HG03108 (cell line): ENCODE measurements around the gene WBP2NL.
"Not testable (repeated sequence)": the region's sequence is repeated elsewhere in the genome, so short reads cannot be mapped to it uniquely, and the experiment has no call there.

Experiments
- ATAC-seq: cut with Tn5 transposase; IDR thresholded peaks from one replicate; pipeline ENCODE4 v1.9.1; 2021; ENCODE audit warnings: moderate library complexity; ENCODE audit not compliant: unreplicated experiment

WBP2NL gene

DNA sequence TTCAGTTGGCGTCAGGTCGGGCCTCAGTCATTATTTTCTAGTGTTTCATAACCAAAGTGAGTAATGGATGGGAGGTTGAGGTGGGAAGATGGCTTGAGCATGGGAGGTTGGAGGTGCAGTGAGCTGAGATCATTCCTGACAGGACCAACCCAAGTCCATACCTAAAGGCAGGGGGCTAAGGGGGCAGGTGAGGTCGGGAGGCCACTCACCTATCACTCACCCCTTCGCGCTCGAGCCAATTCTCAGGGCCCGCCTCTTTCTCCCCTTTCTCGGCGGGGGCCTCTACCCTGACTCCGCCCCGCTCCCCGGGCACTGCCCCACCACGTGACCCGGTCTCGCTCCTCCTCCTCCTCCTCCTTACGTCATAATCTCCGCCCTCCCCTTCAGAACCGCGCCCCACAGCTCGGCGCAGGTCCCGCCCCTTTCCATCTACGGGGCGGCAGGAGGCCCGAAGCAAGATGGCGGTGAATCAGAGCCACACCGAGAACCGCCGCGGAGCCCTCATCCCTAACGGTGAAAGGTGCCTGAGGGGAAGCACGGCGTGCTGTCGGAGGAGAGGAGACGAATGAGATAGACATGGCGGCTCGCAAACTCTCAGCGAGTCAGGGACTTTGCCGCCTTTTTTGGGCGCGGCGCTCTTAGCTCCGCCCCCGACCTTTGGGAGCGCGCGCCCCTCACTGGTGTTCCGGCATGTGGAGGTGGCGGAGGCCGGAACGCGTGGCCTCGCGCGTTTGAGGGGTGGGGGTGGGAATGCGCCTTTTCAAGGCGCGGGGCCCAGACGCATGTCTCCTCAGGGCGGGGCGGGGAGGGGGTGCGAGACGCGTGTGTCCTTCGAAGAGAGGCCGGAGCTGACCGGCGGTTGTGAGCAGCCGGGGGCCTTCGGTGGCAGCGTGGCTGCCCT lies at the start of gene WBP2NL:
WBP2NL (plus strand) TSS at position 428 of the 901 bp plus-strand sequence; CDS start at position 459, 31 bp downstream.
- ATAC-seq, result peak; percentile 58

DNA sequence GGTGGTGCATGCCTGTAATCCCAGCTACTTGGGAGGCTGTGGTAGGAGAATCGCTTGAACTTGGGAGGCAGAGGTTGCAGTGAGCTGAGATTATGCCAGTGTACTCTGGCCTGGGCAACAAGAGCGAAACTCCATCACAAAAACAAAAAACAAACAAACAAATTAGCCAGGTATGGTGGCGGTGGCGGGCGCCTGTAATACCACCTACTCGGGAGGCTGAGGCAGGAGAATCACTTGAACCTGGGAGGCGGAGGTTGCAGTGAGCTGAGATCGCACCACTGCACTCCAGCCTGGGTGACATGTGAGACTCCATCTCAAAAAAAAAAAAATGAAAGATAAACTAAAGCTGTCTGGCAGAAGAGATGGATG lies 49.7 kb upstream of the WBP2NL start:
- not testable (repeated sequence) for ATAC-seq

GRCh38 chr22:41949297-41949965 lies 49.2 kb upstream of the WBP2NL start:
- ATAC-seq, result no peak

DNA sequence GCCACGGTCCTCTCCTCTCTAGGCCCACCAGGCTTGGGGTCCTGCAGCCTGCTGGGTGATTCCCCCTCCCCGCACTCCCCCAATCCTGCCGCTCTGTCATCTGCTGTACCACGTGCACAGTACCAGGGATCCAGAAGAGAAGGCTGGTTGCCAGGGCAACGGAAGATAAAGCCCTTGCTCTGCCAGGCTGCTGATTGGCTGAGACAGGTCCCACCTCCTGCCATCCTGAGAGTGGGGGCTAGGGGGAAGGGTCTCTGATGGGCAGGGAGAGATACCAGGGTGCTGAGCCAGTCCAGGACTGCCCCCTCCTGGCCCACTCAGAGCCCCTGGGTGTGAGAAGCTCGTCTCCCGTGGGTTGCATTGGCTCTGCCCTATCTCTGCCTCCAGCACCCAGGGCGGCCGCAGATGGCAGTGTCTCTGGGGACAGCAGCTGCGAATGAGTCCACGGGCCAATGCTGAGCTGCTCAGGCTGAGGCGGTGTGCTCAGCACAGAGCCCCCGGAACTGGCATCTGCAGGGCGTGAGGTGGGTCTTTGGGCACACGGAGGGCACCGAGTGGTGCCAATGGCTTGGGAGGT lies 46.6 kb upstream of the WBP2NL start, which contains the start of gene SMIM45:
SMIM45 (plus strand) TSS at position 253 of the 577 bp plus-strand sequence.
- no peak for ATAC-seq

- ATAC-seq, result no peak
Measured at GRCh38 chr22:41952713-41953112, 45.9 kb upstream of the WBP2NL start.

DNA sequence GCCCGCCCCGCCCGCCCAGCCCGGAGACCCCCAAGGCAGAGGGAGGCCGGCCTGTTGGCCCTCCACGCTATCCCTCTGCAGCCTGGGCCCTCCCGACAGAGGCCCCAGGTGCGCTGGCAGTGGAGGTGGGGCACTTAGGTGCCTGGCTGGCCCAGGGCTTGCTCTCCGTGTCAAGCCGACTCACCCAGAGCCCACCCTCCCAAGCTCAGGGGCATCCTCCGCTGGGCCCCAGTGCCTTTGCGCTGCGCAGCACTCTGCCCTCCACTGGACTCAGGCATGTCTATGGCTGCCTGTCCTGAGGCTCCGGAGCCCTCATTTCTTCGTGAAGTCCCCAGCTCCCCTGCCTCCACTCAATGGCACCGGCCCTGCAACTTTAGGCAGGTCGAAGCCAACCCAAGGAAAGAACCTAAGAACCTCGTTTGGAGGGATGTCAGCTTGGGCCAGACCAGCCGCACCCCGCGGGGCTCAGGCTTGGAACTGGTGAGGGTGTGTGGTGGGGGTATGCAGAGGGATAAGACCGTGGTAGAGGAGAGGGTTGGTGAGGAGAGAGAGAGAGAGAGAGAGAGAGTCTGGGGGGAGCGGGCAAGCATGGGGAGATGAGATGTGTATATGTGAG lies 40.5 kb upstream of the WBP2NL start:
- no peak for ATAC-seq

GRCh38 chr22:41963453-41964111 lies 35.0 kb upstream of the WBP2NL start:
- no peak for ATAC-seq

- no peak for ATAC-seq
Measured at GRCh38 chr22:41964112-41964491, 34.5 kb upstream of the WBP2NL start.

- no peak for ATAC-seq
Measured at GRCh38 chr22:41966225-41966606, 32.4 kb upstream of the WBP2NL start.

- ATAC-seq, result no peak
Measured at GRCh38 chr22:41966607-41967240, 31.9 kb upstream of the WBP2NL start.

- ATAC-seq, result no peak
Measured at GRCh38 chr22:41968601-41969000, 30.0 kb upstream of the WBP2NL start.

DNA sequence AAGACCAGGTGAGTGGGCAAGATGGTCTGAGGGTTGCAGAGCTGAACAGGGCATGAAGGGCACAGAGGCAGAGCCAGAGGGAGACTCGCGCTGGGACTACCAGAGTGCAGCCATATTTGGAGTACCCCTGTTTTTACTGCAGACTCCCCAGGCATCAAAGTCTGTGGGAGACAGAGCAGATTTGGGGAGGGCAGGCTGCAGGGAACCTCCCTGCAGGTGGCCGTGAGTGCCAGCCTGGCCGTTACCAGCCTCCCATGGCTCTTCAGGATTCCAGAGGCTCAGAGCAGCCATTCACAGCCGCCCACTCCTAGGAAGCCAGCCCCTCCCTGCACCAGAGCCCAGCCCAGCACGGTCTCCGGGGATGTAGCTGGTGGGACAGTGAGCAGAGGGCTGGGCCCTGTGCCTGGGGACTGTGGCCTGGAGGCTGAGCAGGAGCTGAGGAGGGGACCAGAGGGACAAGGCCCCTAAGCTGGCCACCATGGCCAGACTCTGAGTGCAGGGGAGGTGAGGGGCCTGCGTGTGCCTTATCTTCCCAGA lies 29.4 kb upstream of the WBP2NL start, which contains the start of gene SEPTIN3:
SEPTIN3 (plus strand) TSS at position 334 of the 537 bp plus-strand sequence. CDS start 2,050 bp downstream, outside the sequence.
- no peak for ATAC-seq

GRCh38 chr22:41970601-41971000 lies 28.0 kb upstream of the WBP2NL start:
- no peak for ATAC-seq

GRCh38 chr22:41971431-41971830 lies 27.2 kb upstream of the WBP2NL start:
- ATAC-seq, result no peak

DNA sequence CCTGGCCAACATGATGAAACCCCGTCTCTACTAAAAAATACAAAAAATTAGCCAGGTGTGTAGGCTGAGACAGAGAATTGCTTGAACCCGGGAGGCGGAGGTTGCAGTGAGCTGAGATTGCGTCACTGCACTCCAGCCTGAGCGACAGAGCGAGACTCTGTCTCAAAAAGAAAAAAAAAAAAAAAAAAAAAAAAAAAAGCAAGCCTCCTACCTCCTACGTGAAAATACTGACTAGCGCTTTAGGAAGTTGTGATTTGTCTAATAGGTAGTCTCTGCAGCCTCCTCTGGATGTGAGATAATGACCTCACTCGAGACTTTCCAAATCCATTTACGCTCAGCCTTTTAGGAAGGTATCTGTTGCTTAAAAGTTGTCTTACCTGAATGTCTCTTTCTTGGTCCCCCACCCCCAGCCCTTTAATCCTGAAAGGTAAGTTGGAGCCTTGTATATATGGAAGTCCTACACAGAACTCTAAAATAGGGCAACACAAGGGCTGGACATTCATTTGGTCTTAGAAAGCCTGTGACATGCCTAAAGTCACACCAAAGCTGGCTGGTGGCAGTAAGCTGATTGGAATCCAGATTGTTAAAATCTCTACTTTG lies 23.8 kb upstream of the WBP2NL start:
- ATAC-seq, result no peak

DNA sequence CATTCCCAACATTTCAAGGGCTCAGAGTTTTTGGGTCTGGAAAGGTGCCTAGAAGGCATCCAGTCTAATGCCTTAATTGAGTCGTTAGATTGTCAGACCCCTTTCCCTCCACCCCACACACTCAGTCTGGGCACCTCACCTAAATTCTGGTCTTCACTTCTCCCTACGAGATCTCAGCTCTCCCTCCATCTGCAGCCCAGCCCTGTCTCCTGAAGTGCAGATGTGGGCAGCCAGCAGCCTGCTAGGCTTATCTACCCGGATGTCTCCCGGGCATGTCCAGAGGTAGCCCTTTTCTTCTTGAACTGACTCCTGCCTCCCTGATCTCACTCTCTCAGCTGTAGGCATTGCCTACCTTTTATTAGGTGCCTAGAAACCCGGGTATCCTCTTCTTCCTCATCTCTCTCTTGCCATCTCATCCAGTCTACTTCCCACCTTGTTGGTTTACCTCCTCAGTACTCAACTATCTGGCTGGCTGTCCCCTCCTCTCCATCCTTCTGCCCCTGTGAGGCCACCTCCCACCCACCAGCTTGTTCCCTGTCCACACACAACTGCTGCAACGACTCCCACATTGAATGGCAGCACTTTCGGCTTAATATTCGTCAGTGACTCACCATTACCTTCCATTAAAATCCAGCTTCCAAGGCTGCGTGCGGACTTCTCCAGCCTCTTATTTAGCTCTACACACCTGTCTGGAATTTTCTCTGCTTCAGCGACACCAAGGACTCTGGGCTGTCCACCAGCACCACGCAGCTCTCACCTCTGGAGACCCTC lies 23.1 kb upstream of the WBP2NL start:
- ATAC-seq, result no peak

DNA sequence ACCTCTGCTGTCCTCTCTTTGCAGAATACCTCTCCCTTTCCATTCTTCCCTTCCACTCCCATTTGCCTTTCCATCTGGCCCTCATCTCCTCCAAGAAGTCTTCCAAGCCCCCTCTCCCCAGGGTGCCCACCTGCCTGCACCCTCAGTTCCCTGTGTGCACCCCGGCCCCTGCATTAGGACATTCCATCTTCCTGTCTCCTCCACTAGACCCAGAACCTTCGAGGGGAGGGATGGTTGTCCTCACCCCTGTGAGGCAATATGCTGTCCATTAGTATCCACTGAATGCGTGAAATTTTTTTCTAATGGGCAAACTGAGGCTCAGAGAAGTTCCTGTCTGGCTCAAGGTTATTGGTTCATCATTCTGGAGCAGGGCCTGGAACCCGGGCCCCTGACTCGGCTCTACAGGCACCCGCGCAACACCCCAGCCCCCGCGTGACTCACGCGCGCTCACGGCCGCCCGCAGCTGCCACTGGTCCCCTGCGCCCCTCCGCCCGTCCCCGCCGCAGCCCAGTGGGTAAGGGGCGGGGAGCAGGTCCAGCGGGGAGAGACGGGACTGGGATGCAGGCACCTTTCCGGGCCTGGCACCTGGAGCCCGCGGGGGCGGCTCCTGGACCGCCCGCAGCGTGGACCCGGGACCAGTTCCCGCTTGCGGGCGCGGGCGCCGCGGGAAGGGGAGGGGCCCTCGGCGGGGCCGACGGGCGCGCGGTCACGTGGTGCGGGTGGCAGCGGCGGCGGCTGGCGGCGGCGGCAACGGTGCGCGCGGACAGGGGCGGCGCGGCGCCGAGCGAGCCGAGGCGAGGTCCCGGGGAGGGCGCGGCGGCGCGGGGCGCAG lies 22.3 kb upstream of the WBP2NL start:
- no peak for ATAC-seq
